Adrenal gland (tissue), 5 donors: ENCODE measurements around the gene LYPD5.
"Not testable (repeated sequence)": the region's sequence is repeated elsewhere in the genome, so short reads cannot be mapped to it uniquely, and the experiment has no call there.

Experiments used
- CTCF ChIP-seq, 6 experiments: fragments of 450-650 bp in 4 of 6; fragments of 200-600 bp in 2 of 6; sonication (generic) in 1 of 6; IDR thresholded peaks; 1 replicate in 5 of 6; 2 replicates in 1 of 6; pipeline versions ENCODE4 v1.5.1 to v1.8.0; 2016 to 2021; ENCODE audit warnings: antibody characterized with exemption in 6 of 6, mild to moderate bottlenecking in 2 of 6, moderate library complexity in 1 of 6
- POLR2A ChIP-seq, 2 donors: fragments of 450-650 bp; IDR thresholded peaks; one replicate each; pipeline ENCODE4 v1.6.1; 2017; ENCODE audit warnings: antibody characterized with exemption in 2 of 2, mild to moderate bottlenecking in 2 of 2, moderate library complexity in 1 of 2
- donor health status: DM: no; HTN: no; CAD: no.

GRCh38 chr19:43823856-43824255 lies 21.6 kb upstream of the LYPD5 start:
- TF ChIP-seq POLR2A, CTCF (IDR thresholded peaks at IDR 0.05): not testable (repeated sequence)
